GM12878 (cell line): ENCODE results near the gene DNAH2. TPM values are rescaled to one million over a fixed set of nuclear protein-coding genes. Genes with fewer than 3 reads are reported as not detected.

Experiments
- ATAC-seq: fragments of 200-7000 bp; cut with Tn5 transposase; 3 replicates; pipeline ENCODE4 v1.9.1; 2020; ENCODE audit warnings: mild to moderate bottlenecking, moderate library complexity
- BruUV-seq: library from RNA; stranded (reverse); fragments of 400-500 nt; replicated peaks from 2 replicates; lab custom pipeline; 2021; lab: Mats Ljungman, UMichigan
- CTCF ChIA-PET: fragments of 300-600 bp; sonication (Branson Sonifier 250); formaldehyde crosslinking; extraction: SDS; loops from one replicate; lab custom pipeline; 2021; ENCODE audit warnings: inconsistent platforms; lab: Yijun Ruan, JAX
- POLR2A ChIA-PET: fragments of 350-600 bp; formaldehyde crosslinking; extraction: SDS; loops from one replicate; lab custom pipeline; 2021; ENCODE audit warnings: inconsistent platforms; lab: Charles Lee
- RAD21 ChIA-PET: fragments of 300-600 bp; sonication (Branson Sonifier 250); formaldehyde crosslinking; loops from one replicate; lab custom pipeline; 2023; ENCODE audit warnings: antibody characterized with exemption; ENCODE audit not compliant: unreplicated experiment; lab: Charles Lee
- SMC1A ChIA-PET: fragments of 300-600 bp; sonication (Branson Sonifier 250); formaldehyde crosslinking; loops from one replicate; lab custom pipeline; 2023; ENCODE audit not compliant: unreplicated experiment, uncharacterized antibody; lab: Charles Lee
- DNase-seq: peaks from one replicate; pipeline ENCODE4 v3.0.0-alpha.2; 2011; ENCODE audit warnings: low read depth, low spot score
- FAIRE-seq: peaks from 3 replicates; lab custom pipeline; 2011; peaks lifted over from hg19 to GRCh38; lab: Jason Lieb, UNC
- H2AFZ ChIP-seq: 2 replicates; pipeline ENCODE4 v1.6.0; 2011; ENCODE audit warnings: low read depth, low read length, control low read depth; ENCODE audit not compliant: control insufficient read depth
- H3K27ac ChIP-seq: 2 replicates; pipeline ENCODE4 v1.5.1; 2011; ENCODE audit warnings: control low read depth; ENCODE audit not compliant: control insufficient read depth, insufficient read depth
- H3K27me3 ChIP-seq, 2 experiments: replicated peaks in 1 of 2; 2 replicates each; pipeline versions ENCODE4 v1.6.0 to v1.6.1; 2011; ENCODE audit warnings: low read length in 1 of 2; ENCODE audit not compliant: control insufficient read depth in 2 of 2, insufficient read depth in 2 of 2
- H3K36me3 ChIP-seq, 2 experiments: 2 replicates each; pipeline ENCODE4 v1.5.1; 2011; ENCODE audit warnings: low read length in 1 of 2; ENCODE audit not compliant: control insufficient read depth in 2 of 2, insufficient read depth in 2 of 2
- H3K4me1 ChIP-seq: 2 replicates; pipeline ENCODE4 v1.6.1; 2011; ENCODE audit warnings: mild to moderate bottlenecking, low read length, moderate library complexity, mixed read lengths; ENCODE audit not compliant: control insufficient read depth, insufficient read depth
- H3K4me2 ChIP-seq: 2 replicates; pipeline ENCODE4 v1.6.0; 2011; ENCODE audit warnings: control low read depth; ENCODE audit not compliant: control insufficient read depth, insufficient read depth
- H3K4me3 ChIP-seq: fragments of 200-600 bp; sonication (generic); 2 replicates; pipeline ENCODE4 v1.5.1; 2016
- H3K79me2 ChIP-seq: 2 replicates; pipeline ENCODE4 v1.6.0; 2011; ENCODE audit warnings: low read length; ENCODE audit not compliant: control insufficient read depth, insufficient read depth
- H3K9ac ChIP-seq: 2 replicates; pipeline ENCODE4 v1.8.0; 2011; ENCODE audit warnings: low read length, control low read depth, mixed read lengths; ENCODE audit not compliant: control insufficient read depth, insufficient read depth
- H3K9me3 ChIP-seq: replicated peaks from 3 replicates; pipeline ENCODE4 v1.5.1; 2011; ENCODE audit warnings: mild to moderate bottlenecking, low read length; ENCODE audit not compliant: control insufficient read depth, insufficient read depth
- H4K20me1 ChIP-seq: 2 replicates; pipeline ENCODE4 v1.6.0; 2011; ENCODE audit not compliant: control insufficient read depth, insufficient read depth
- BACH1 ChIP-seq: fragments of 450-650 bp; IDR thresholded peaks from 2 replicates; pipeline ENCODE4 v1.6.1; 2017; ENCODE audit warnings: mild to moderate bottlenecking, borderline replicate concordance
- CREB1 ChIP-seq: IDR thresholded peaks from 2 replicates; pipeline ENCODE4 v1.6.1; 2012; ENCODE audit warnings: low read depth, mild to moderate bottlenecking, inconsistent platforms
- ESRRA ChIP-seq: IDR thresholded peaks from 2 replicates; pipeline ENCODE4 v1.6.1; 2012; ENCODE audit warnings: mild to moderate bottlenecking, low read length, improper control_type of control experiment
- GATAD2B ChIP-seq: fragments of 450-650 bp; conservative IDR thresholded peaks from 2 replicates; pipeline ENCODE4 v1.6.1; 2017; ENCODE audit warnings: low read depth, mild to moderate bottlenecking, moderate library complexity
- MXI1 ChIP-seq: fragments of 150-350 bp; IDR thresholded peaks from 2 replicates; pipeline ENCODE4 v1.6.1; 2011; ENCODE audit warnings: low read depth, mild to moderate bottlenecking, inconsistent platforms, low read length, improper control_type of control experiment
- PML ChIP-seq: IDR thresholded peaks from 2 replicates; pipeline ENCODE4 v1.6.1; 2012; ENCODE audit warnings: low read length, inconsistent platforms
- POLR2AphosphoS2 ChIP-seq: IDR thresholded peaks from 2 replicates; pipeline ENCODE4 v1.6.1; 2011; ENCODE audit warnings: low read depth, mild to moderate bottlenecking, low read length, improper control_type of control experiment, moderate library complexity
- SMC3 ChIP-seq: IDR thresholded peaks from 2 replicates; pipeline ENCODE4 v1.6.1; 2011; ENCODE audit warnings: low read length, improper control_type of control experiment, borderline replicate concordance
- SUPT20H ChIP-seq: IDR thresholded peaks from 2 replicates; pipeline ENCODE4 v1.6.1; 2011; ENCODE audit warnings: low read depth, mild to moderate bottlenecking, low read length, moderate library complexity, borderline replicate concordance; ENCODE audit not compliant: control insufficient read depth
- TBL1XR1 ChIP-seq: IDR thresholded peaks from 2 replicates; pipeline ENCODE4 v1.6.1; 2012; ENCODE audit warnings: low read depth, low read length, improper control_type of control experiment
- WGBS: methylation state at CpG from one replicate; pipeline ENCODE4 v1.1.6; 2016; ENCODE audit warnings: low lambda C conversion rate; ENCODE audit not compliant: insufficient replicate concordance, insufficient coverage; ENCODE audit errors: missing lambda C conversion rate; 5-methylcytosine and 5-hydroxymethylcytosine counted together
- in situ Hi-C: fragments of 300-500 bp; cut with MboI; formaldehyde crosslinking; loops from 9 replicates; pipeline ENCODE4 v1.14.3; 2018; ENCODE audit warnings: mixed read lengths
- intact Hi-C: fragments of 100-400 bp; cut with micrococcal nuclease; formaldehyde crosslinking; loops from one replicate; pipeline ENCODE4 v1.14.2; 2022; ENCODE audit not compliant: unreplicated experiment
- polyA plus RNA-seq, 11 experiments: library from polyadenylated mRNA; depleted of rRNA in 4 of 11; unstranded in 6 of 11; stranded (reverse) in 5 of 11; fragments of >200 nt; fragmentation: Nextera tagmentation in 4 of 11; fragmentation: Illumina TruSeq in 1 of 11; extraction: Ambion mirVana in 4 of 11; extraction: Trizol in 1 of 11; gene quantifications; 1 replicate in 1 of 11; 2 replicates in 10 of 11; pipeline versions ENCODE4 v1.2.1 to v1.2.3, GENCODE V29; 2011 to 2016; ENCODE audit warnings: inconsistent platforms in 2 of 11, missing spikeins in 2 of 11, low read depth in 1 of 11
- total RNA-seq, 4 experiments: library from RNA; depleted of rRNA in 3 of 4; stranded (reverse); fragments of >200 nt in 3 of 4; fragmentation: Illumina TruSeq in 1 of 4; extraction: Trizol in 1 of 4; gene quantifications; 2 replicates each; pipeline versions ENCODE4 v1.2.1 to v1.2.3, GENCODE V29; 2013 to 2021
- TF ChIP-seq, protein P1 (sequence below): fragments of 450-650 bp; formaldehyde crosslinking; IDR thresholded peaks from 2 replicates; pipeline ENCODE4 v1.5.0; 2022; ENCODE audit warnings: mild to moderate bottlenecking, missing genetic modification characterization
- TF ChIP-seq, protein P2 (sequence below): fragments of 450-650 bp; IDR thresholded peaks from 2 replicates; pipeline ENCODE4 v1.6.1; 2016; ENCODE audit warnings: mild to moderate bottlenecking

Gene DNAH2
- total and polyA plus RNA-seq, 10 of the 15 experiments (the other 5 are each of a cell fraction or from before 2014, with no cell fraction given) = not detected

DNA sequence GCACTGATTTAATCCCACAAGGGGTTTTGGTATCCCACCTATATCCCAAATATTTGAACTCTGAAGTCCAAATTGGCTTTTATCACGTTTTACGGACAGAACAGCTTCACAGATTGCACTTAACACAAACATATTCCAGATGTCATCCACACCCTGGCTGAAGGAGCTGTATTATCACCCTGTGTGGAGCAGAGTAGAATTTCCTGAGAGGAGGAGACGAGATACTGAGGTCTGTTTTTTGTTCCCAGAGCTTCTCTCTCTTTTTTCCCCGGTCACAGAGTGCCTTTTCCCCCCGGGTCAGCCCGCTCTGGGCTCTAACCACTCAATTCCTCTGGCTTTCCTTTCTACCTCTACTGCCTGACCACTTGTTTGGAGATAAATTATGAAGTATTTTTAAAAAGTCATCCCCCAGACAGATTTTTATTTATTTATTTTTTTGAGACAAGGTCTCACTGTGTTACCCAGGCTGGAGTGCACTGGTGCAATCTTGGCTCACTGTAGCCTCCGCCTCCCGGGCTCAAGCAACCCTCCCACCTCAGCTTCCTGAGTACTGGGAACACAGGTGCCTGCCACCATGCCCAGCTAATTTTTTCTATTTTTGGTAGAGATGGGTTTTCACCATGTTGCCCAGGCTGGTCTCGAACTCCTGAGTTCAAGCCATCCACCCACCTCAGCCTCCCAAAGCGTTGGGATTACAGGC is 30.7 kb downstream of the DNAH2 start:
- FAIRE-seq (no peak), ATAC-seq (no peak), DNase-seq (no peak)
- Histone ChIP-seq H3K4me3 (no peak overlapping the region), H3K36me3 (no peaks in the 10 kb centered on the region), H3K9ac (no peak overlapping the region), H4K20me1 (no peaks in the 10 kb centered on the region), H2AFZ (no peak overlapping the region), H3K27me3 (no peaks in the 10 kb centered on the region; a peak in 2 of 4 replicates), H3K4me2 (no peak overlapping the region), H3K79me2 (no peaks in the 10 kb centered on the region), H3K27ac (no peak overlapping the region), H3K4me1 (no peaks in the 10 kb centered on the region), H3K9me3 (no peaks in the 10 kb centered on the region)
- intact Hi-C loops (loop anchor here (10.0 kb wide), 1 partner anchor 77 kb away; no protein-coding TSS in a partner anchor), in situ Hi-C loops (no loop called here)
- ChIA-PET POLR2A (interaction anchor here (0.6 kb wide), 1 partner anchor 117 kb away, joined by 4 read pairs; no protein-coding TSS in a partner anchor), CTCF (interaction anchor here (0.6 to 1.1 kb wide), 3 partner anchors 34 to 239 kb away, joined by 3 read pairs; no protein-coding TSS in a partner anchor), RAD21 (interaction anchor here (0.5 to 0.6 kb wide), 2 partner anchors 38 to 235 kb away, joined by 3 read pairs; no protein-coding TSS in a partner anchor), SMC1A (interaction anchor here (0.7 to 1.0 kb wide), 3 partner anchors 12 to 109 kb away, joined by 3 read pairs; partner anchors contain the start of gene NAA38)
- TF ChIP-seq CREB1 = no peak
- TF ChIP-seq TBL1XR1 = no peak
- no peak for TF ChIP-seq GATAD2B
- no peak for TF ChIP-seq POLR2AphosphoS2
- no TSS peak for BruUV-seq
- 43% methylated on average over 10 of the region's 10 CpGs for whole genome bisulfite sequencing

DNA sequence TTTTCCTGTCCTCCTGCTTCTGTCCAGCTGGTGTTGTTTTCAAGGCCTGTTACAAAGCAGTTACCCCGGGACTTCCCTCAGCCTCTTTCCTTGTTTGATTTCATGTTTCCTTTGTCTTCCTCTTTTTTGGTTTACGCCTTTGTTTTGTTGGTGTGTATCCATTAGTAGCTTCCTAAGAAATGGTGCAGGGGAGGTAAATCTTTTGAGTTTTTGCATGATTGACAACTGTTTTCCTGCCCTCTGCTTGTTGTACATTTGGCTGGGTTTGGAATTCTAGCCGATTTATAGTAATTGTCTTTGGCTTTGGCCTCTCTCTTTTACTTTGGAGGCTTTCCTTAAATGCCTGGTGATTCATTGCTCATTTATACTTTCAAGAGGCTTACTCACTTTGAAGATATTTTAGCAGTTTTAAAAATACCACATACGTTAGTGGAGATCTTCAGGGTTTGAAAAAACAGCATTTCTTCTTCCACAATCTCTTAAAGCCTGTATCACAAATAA is 32.8 kb downstream of the DNAH2 start:
- Histone ChIP-seq H3K79me2 (no peaks in the 10 kb centered on the region), H3K9me3 (no peaks in the 10 kb centered on the region), H3K4me3 (no peak overlapping the region), H3K4me2 (no peak overlapping the region), H3K4me1 (no peaks in the 10 kb centered on the region), H4K20me1 (no peaks in the 10 kb centered on the region), H2AFZ (no peak overlapping the region), H3K36me3 (no peaks in the 10 kb centered on the region), H3K9ac (no peak overlapping the region), H3K27me3 (no peaks in the 10 kb centered on the region; a peak in 1 of 4 replicates), H3K27ac (no peak overlapping the region)
- SMC1A ChIA-PET = no interaction called here
- FAIRE-seq = no peak
- POLR2A ChIA-PET = no interaction called here
- TF ChIP-seq PML = no peak
- TF ChIP-seq SMC3 = no peak
- no peak for TF ChIP-seq CREB1
- no peak for TF ChIP-seq MXI1
- TF ChIP-seq ESRRA = no peak
- TF ChIP-seq BACH1 = no peak
- TF ChIP-seq, protein P1, sequence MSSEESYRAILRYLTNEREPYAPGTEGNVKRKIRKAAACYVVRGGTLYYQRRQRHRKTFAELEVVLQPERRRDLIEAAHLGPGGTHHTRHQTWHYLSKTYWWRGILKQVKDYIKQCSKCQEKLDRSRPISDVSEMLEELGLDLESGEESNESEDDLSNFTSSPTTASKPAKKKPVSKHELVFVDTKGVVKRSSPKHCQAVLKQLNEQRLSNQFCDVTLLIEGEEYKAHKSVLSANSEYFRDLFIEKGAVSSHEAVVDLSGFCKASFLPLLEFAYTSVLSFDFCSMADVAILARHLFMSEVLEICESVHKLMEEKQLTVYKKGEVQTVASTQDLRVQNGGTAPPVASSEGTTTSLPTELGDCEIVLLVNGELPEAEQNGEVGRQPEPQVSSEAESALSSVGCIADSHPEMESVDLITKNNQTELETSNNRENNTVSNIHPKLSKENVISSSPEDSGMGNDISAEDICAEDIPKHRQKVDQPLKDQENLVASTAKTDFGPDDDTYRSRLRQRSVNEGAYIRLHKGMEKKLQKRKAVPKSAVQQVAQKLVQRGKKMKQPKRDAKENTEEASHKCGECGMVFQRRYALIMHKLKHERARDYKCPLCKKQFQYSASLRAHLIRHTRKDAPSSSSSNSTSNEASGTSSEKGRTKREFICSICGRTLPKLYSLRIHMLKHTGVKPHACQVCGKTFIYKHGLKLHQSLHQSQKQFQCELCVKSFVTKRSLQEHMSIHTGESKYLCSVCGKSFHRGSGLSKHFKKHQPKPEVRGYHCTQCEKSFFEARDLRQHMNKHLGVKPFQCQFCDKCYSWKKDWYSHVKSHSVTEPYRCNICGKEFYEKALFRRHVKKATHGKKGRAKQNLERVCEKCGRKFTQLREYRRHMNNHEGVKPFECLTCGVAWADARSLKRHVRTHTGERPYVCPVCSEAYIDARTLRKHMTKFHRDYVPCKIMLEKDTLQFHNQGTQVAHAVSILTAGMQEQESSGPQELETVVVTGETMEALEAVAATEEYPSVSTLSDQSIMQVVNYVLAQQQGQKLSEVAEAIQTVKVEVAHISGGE = no peak
- TF ChIP-seq, protein P2, sequence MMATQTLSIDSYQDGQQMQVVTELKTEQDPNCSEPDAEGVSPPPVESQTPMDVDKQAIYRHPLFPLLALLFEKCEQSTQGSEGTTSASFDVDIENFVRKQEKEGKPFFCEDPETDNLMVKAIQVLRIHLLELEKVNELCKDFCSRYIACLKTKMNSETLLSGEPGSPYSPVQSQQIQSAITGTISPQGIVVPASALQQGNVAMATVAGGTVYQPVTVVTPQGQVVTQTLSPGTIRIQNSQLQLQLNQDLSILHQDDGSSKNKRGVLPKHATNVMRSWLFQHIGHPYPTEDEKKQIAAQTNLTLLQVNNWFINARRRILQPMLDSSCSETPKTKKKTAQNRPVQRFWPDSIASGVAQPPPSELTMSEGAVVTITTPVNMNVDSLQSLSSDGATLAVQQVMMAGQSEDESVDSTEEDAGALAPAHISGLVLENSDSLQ = no peak
- no peak for TF ChIP-seq SUPT20H
- RAD21 ChIA-PET = no interaction called here
- intact Hi-C loops (no loop called here), in situ Hi-C loops (no loop called here)
- CTCF ChIA-PET = no interaction called here
- ATAC-seq = no peak
- WGBS = 37% methylated on average over 4 of the region's 4 CpGs
- no peak for DNase-seq
- BruUV-seq = no TSS peak
